ENCODE results near the gene RAPGEF3.

RAPGEF3 gene, protein sequence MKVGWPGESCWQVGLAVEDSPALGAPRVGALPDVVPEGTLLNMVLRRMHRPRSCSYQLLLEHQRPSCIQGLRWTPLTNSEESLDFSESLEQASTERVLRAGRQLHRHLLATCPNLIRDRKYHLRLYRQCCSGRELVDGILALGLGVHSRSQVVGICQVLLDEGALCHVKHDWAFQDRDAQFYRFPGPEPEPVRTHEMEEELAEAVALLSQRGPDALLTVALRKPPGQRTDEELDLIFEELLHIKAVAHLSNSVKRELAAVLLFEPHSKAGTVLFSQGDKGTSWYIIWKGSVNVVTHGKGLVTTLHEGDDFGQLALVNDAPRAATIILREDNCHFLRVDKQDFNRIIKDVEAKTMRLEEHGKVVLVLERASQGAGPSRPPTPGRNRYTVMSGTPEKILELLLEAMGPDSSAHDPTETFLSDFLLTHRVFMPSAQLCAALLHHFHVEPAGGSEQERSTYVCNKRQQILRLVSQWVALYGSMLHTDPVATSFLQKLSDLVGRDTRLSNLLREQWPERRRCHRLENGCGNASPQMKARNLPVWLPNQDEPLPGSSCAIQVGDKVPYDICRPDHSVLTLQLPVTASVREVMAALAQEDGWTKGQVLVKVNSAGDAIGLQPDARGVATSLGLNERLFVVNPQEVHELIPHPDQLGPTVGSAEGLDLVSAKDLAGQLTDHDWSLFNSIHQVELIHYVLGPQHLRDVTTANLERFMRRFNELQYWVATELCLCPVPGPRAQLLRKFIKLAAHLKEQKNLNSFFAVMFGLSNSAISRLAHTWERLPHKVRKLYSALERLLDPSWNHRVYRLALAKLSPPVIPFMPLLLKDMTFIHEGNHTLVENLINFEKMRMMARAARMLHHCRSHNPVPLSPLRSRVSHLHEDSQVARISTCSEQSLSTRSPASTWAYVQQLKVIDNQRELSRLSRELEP

DNA sequence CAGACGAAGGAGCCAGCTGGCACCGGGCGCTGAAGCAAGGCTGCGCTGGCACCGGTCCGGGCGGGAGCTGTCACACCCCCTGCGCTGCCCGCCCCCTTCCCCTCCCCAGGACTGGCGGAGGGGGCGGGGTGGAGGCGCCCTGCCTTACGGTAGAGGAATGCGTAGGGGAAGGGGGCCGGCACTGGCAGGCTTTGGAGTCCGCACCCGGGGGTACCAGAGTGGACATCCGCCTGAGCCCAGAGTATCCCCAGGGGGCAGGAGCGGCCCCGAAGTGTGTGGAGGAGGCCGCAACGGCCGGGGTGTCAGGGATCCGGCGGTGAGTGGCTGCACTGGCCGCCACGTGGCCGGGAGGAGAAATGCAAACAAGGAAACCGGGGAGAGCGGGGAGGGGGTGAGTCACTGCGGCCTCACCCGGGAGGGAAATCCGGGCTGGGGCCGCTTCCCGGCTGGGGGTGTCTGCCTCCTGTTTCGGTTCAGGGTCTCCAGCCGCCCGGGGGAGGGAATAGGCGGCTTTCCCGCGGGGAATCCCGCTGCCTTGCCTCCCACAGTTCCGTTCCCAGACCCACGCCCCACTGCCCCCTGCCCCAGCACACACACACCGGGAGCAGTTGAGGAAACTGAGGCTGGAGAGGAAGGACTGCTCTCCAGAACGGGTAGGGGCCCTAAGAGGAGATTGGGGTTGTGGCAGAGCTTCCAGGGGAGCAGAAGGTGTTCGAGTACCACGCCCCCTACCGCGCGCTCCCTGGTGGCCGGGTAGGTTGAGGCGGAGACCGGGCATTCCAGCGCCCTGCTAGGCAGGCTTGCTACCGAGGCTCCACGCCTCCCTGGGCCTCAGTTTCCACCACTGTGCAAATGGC is at the start of gene RAPGEF3:
TSS of gene RAPGEF3 (minus strand) at position 47 of the 857 bp plus-strand sequence. CDS start 324 bp downstream, outside the sequence.
- peak; percentile 24 for DNase-seq

DNA sequence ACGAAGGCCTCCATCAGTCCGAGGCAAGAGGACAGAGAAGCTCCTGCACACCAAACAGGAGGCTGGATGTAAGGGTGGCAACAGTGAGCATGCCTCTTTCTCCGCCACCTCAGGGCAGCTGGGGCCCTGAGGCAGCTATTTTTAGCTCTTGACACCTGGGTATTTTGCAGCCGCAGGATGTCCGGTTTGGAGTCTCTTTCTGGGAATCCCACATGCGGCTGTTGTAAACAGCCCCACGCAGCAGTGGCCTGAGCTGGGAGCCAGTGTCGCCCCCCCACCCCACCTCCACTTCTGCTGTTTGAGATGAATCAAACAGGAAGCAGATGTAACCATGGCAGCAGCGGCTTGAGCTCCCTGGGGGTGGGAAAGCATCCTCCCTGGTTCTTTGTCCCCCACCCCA is 49.4 kb upstream of the RAPGEF3 start:
- DNase-seq = no peak

DNA sequence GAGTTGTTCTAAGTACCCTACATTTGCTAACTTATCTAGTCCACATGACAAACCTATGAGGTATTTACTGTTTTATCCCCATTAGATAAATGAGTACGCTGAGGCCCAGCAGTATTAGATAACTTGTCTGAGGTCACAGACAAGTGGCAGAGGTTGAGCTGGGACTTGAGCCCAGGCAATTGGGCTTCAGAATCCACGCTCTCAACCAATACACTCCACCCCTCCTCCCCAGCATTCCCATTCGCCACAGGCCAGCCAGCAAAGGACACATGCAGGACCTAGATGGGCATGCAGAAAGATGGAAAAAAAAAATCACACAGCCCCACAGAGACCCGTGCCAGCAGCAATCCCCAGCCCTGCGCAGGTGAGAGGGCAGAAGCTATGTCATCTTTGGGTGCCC is 48.7 kb upstream of the RAPGEF3 start:
- no peak for DNase-seq

DNA sequence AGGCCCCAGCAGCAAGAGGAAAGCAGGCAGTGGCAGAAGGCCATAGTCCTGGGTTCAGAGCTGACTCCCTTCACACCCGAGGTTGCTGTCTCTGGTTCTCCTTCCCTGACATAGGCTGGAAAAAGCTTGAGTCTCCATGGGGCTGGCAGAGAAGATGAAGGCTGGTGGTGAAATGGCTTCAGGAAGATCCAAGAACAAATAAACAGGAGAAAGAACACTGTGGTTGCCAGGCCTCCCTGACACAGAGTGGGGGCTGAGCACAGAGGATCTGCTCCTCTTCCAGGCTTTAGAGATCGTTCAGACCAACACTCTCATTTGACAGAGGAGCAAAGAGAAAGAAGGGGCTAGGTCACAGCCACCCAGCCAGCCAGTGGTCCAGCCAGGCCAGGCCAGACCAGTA is 46.7 kb upstream of the RAPGEF3 start:
- no peak for DNase-seq

DNA sequence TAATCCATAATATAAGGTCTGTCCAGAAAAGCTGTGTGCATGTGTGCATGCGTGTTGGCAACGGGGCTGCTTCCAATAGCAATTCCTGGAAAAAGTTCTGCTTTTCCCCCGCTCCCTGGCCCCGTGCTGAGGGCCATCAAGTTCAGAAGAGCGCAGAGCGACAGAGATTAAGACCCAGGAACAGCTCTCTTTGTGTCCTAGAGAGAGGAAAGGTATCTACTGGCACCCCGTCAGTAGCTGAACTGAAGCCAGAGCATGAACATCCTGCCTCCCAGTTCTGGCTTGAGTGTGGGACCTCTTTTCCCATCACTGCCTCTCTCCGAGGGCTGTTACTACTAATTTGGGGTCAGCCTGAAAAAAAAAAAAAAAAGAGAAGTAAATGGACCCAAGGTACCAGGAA is 45.5 kb upstream of the RAPGEF3 start:
- no peak for DNase-seq

DNA sequence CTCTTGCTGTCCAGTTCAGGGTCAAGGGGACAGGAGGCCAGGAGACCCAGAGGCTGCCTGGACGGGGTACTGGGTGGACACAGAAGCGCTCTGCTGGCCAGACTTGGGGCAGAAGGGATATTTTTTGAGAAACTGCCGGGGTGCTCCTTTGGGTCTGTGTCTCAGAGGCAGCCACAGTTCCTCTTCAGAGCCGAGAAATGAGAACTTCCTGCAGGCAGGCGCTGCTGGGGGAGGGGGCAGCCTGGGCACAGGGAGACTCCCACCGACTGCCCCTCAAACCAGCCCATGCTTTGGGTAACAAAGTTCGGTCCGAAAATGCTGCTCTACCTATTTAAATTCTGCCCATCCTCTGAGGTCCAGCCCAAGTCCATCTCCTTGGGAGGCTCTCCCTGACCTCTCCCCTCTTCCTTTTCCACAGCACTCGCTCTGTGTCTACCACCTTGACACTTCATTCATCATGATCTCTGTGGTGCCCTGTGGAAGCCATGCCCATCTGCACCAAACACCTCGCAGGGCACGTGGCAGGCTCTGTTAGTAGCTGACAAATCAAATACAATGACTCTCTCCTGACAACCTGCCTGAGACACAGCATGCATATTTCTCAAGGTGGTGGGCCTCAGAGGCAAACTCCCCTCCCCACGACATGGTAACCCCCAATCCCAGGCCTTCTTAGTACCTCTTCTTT is 44.7 kb upstream of the RAPGEF3 start:
- no peak for DNase-seq

DNA sequence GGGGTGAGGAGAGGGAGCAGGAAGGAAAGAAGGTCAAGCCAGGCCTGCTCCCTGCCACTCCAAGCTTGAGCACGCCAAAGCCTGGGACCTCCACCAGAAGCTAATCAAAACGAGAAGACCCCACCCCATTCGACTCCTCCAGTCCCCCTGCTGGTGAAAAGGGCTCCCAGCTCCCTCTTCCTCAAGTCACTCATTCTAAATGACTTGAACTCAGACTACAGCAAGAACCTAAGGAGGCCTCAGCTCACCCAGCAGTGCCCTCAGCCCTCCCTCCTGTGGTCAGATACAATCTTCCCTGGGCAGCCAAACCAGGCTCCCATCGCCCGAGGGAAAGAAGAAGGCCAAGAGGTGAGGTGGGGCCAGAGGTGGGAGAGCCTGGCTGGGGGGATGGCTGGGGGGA is 43.6 kb upstream of the RAPGEF3 start:
- no peak for DNase-seq

DNA sequence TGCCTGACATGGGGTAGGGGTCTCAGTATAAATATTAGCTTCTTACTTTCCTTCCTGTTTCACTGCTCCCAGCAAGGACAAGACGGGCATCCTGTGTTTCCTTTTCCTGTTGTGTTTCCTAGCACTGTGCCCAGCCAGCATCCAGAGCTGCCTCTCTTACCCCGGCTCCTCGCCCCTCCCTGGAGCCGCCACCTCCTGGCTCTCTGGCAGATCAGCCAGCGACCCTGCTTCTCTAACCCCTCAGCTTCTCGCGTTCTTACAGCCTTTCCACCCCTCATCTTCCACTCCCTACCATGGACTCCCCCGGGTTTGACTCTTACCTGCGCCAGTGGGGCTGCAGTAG is 43.2 kb upstream of the RAPGEF3 start:
- no peak for DNase-seq

DNA sequence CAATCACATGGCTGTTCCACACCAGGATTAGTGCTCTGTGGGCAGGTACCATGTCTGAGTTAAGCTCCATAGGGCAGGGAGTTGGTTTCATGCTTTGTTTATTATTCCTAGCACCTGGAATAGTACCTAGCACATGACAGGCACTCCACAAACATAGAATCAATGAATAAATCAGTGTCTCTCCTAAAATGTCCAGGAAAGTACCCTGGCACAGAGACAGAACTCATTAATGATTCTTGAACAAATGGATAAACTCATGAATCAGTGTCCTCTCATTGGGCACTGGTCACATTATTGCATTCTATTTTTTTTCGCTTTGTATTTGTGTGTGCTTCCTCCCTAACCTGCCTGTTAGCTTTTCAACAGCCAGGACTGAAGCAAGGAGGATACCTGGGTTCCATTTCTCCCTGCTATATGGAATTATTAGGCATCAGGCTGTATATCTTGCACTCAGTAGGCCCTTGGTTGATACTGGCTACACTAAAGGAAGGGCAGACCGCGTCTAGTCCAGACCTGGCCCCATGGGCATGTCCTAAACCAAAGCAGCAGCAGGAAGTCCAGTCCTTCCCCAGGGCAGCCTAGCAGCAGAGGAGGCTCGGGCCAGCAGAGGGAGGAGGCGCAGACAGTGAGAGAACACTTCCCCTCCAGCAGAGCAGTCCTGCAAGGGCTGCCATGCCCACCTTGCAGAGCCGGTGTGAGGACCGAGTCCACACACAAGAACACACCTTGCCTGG is 42.7 kb upstream of the RAPGEF3 start:
- no peak for DNase-seq

DNA sequence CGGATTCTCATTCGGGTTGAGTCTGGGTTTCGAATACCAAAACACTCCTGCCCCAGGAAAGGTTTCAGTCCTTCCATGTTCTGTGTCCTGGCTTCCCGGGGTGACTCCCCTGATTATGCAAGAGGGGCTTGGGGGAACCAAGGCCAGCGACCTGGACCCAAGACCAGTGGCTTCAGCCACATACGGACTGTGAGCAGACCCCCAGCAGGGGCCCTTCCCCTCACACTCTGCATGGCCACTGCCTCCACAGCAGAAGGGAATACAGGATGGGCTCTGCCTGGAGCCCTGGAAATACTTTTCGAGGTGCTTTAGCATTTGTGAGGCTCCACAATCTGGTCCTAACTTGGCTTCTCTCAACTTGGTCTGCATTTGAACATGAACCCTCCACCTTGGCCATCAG is 41.9 kb upstream of the RAPGEF3 start:
- no peak for DNase-seq

DNA sequence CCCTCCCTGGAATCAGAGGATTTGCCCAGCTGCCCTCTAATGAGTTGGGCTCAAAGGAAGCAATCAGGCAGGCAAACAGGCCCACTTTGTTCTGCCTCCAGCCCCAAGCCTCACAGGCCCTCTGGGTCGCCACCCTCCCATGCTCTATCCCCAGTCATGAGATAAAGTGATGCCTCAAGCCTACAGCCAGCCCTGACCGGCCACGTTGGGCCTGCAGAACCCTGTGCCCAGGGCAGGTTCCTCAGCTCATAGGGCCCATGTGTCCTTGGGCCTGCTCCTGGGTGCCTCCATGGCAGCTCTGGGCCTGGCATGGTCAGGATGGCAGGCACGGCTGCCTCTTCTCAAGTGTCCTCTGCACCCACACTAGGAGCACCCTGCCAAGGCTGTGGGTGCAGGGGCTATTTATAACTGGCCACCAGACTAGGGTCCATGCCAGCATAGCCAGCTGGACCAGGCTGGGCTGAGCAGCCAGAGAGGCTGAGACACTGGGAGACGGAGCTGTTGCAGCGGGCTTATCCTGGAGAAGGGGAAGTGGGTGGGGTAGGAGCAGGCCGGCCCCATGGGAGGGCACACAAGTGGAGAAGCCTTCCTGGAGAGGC is 40.8 kb upstream of the RAPGEF3 start:
- DNase-seq = no peak

DNA sequence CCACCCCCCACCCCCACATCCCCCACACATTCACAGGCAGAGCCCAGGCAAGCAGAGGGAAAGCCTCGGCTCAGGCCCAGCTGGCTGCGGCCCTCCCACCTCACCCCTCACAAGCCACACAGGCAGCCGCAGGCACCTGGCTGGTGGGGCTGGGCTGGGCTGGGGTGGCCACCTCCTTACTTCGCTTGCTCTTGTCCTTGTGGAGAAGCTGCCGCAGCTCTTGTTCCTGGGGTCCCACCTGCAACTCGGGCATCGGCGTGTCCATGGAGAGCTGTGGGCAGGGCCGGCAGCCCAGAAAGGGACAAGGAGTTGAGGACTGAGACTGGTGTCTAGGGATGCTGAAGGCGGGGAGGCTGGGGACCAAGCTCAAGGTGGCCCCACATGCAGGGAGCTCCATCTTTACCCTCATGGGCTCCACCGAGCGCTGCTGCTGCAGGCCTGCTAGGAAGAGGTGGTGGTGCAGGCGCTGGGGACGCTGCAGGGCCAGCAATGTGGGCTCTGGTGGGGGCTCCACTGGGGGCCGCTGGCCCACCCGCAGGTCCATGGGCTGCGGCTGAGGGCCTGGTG is 39.8 kb upstream of the RAPGEF3 start:
- DNase-seq = no peak

DNA sequence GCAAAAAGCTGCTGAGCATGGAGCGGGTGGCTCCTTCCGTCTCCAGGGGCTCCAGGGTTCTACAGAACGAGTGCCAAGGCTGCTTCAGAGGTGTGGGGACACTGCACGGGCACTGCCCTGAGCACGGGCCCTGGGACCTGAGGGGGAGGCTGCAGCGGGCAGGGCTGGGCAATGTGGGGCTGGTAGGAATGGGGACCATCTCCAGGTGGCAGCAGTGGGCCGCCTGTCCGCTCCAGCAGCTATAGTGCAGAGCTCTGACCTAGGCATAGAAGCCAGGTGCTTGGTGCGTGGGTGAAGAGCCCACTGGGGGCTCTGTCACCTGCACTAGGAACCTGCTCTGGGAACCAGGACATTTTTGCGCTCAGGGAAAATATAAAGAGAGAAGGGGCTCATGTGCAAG is 38.8 kb upstream of the RAPGEF3 start:
- DNase-seq = no peak

DNA sequence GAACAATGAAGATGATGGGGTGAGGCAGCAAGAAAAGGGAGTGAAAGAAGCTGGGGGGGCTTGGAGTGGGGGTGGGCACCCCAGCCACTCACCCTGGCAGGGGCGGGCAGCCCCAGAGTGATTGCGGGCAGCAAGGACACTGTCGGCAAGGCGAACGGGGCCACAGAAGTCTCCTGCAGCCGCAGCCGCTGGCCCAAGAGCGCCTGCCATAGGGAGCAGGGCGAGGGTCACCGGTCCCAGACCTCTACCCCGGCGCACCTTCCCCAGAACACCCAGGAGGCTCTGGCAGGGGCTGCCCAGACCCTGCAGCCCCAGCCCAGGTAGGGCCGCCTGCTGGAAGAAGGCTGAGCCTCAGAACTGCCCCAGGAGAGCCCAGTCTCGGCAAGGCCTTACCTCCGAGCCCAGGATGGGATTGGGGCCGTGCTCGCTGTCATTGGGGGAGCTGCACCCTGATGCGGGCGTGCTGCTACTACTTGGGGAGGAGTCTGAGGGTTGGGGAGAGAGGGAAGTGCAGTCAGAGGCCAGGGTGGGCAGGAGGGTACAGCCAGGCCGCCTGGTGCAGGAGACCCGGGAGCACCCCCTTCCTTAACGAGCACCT is 37.2 kb upstream of the RAPGEF3 start:
- DNase-seq = no peak

DNA sequence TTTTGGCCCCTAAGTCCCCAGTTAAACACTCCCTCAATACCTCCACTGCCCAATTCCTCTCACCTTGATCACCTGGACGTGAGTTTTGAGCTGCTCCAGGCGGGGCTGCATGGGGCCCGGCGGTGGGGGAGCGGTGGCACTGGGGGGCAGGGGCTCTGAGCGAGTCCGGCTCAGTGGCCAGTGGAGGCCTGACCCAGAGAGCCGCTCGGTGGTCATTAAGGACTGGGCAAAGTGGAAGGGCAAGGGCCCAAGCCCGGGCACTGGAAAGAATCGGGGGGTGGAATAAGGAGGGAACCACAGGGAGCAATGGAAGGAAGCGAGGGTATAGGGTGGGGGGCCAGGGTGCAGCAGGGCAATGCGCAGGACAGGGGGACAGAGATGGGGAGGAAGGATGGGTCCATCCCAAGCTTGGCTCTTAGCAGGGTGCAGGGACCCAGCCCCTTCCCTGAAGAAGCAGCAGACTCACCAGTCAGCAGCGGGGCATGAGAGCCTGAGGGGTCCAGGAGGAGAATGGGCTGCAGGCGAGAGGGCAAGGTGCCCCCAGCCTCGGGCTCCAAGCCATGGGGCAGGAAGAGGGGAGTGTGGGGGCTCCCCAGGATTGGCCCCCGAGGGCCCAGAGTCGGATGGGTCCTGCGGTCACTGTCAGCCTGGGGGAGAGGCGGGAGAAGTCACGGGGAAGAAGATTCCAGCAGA is 36.6 kb upstream of the RAPGEF3 start:
- DNase-seq = no peak

DNA sequence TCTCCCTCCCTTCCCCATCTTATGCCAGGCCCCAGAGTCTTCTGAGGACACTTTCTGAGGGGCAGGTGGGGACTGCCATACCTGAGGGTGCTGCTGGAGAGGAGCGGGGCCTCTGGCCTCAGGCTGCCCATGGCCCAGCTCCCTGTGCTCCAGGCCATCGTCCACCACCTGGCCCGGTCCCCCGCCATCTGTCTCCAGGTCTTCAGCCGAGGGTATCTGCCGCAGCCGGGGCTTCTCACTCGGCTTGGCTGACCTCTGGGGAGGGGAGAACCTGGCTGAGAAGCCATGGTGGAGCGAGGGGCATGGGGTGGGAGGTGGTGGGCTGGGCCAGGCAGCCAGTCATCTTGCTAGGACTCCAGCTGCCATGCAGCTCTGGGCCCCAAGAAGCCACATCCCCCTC is 36.0 kb upstream of the RAPGEF3 start:
- DNase-seq = no peak

DNA sequence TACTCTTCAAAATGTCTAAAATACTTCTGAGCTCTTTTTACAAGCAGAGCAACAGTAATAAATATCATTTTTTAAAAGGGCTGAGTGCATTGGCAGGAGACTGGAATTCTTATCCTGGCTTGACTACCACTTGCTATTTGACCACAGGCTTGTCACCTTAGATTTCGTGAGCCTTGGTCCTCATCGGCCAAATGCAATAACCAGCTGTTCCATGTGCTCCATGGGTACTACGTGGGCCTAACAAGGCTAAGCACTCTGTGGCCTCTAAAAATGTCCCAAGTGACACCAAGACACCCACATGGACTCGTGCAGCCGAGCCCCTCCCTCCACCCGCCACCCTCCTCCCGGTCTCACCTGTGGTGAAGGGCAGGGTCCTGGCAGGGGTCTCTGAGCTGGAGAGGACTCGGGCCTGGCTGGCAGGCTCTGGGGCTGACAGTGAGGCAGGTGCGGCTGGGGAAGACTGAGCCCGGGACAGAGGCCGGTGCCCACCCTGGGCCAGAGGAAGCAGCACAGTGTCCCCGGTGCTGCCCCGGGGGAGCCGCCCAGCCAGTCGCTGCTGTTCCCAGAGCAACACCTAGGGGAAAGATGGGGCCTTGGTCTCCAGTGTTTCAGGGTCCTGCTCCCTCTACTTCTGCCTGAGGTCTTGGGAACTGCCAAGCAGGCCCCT is 34.5 kb upstream of the RAPGEF3 start:
- DNase-seq = no peak

DNA sequence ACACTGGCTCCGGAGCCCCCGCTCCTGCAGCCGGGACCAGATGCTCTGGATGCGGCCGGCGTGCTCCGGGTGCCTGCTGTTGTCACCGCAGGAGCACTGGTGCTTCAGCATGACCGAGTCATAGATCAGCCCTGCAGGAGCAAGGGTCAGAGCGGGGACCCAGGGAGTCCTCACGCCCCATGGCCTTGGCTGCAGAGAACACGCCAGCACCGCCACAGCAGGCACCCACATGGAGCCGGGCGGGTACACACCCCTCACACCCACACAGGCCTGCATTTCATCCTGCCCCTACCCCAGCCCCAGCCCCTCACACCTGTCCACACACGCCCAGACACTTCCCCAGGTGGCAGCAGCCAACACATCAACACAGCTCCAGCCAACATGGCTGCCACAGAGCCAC is 33.2 kb upstream of the RAPGEF3 start:
- DNase-seq = no peak

DNA sequence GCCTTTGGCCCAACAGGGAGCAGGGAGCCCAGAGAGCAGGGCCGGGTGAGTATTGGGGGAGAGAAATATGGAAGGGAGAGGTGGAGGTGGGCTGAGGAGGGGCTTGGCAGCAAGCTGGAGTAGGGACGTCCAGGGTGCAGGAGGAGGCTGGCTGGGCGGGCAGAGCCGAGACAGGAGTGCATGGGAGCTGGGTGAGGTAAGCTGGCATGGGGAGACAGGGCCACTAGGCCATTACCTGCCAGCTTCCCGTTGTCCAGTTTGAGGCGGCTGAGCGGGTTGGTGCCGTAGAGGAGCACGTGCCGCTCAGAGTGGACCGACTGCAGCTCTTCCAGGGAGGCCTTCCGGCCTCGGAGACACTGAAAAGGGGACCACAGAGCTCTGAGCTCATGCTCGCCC is 32.7 kb upstream of the RAPGEF3 start:
- DNase-seq = no peak

Data from NCI-H446 treated with DMSO at 0.1 percent for 48 hours (cell line).